Measurements from ENCODE around the gene KIFAP3. TPM values are rescaled to one million over a fixed set of nuclear protein-coding genes. Genes with fewer than 3 reads are reported as not detected.

The KIFAP3 gene
- total and polyA plus RNA-seq, 2 of the 8 experiments (the other 6 are each of a cell fraction or from before 2014, with no cell fraction given): 1.3 to 3.2 TPM

- TF ChIP-seq E2F6 (IDR thresholded peaks at IDR 0.05) (no peak), PHF8 (conservative IDR thresholded peaks at IDR 0.05; ENCODE audit: low read depth, low read length) (no peak), CBX8 (IDR thresholded peaks at IDR 0.05; ENCODE audit: borderline replicate concordance, low read depth, low read length) (no peak), NRF1 (IDR thresholded peaks at IDR 0.05; ENCODE audit: low read depth, low read length) (no peak)
Measured at GRCh38 chr1:169951108-169951507, 123.4 kb downstream of the KIFAP3 start (continued).

Data from H1 (cell line).